Neural cell (in vitro differentiated cells): ENCODE measurements around the gene NEDD9.

ENCODE experiments used
- CTCF ChIP-seq: fragments of 450-650 bp; IDR thresholded peaks from 2 replicates; pipeline ENCODE4 v1.5.1; 2014; ENCODE audit warnings: antibody characterized with exemption, mild to moderate bottlenecking, moderate library complexity; ENCODE audit not compliant: poor library complexity, severe bottlenecking
- POLR2AphosphoS5 ChIP-seq: IDR thresholded peaks from 2 replicates; pipeline ENCODE4 v1.6.1; 2012
- RAD21 ChIP-seq: fragments of 450-650 bp; conservative IDR thresholded peaks from 2 replicates; pipeline ENCODE4 v1.6.1; 2014; ENCODE audit warnings: antibody characterized with exemption, mild to moderate bottlenecking, moderate library complexity
- REST ChIP-seq: IDR thresholded peaks from 2 replicates; pipeline ENCODE4 v1.6.1; 2012; ENCODE audit warnings: borderline replicate concordance

- no peak for TF ChIP-seq CTCF
- no peak for TF ChIP-seq REST
- no peak for TF ChIP-seq POLR2AphosphoS5
- TF ChIP-seq RAD21, result no peak
Measured at GRCh38 chr6:11275598-11275997, 43.1 kb upstream of the NEDD9 start.
